GM21360 (cell line): ENCODE measurements around the gene STIM1.

ENCODE experiments used
- ATAC-seq: cut with Tn5 transposase; IDR thresholded peaks from one replicate; pipeline ENCODE4 v1.9.1; 2021; ENCODE audit warnings: mild to moderate bottlenecking, moderate library complexity; ENCODE audit not compliant: unreplicated experiment

The STIM1 gene

DNA sequence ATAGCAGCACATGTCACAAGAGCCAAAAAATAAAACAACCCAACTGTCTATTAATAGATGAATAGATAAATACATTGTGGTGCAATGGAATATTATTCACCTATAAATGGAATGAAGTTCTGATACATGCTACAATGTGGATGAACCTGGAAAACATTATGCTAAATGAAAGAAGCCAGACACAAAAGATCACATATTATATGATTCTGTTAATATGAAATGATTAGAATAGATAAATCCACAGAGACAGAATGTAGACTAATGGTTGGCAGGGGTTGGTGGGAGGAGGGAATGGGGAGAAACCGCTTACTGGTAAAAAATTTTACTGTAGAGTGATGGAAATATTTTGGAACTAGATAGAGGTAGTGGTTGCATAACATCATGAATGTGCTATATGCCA lies 206.2 kb downstream of the STIM1 start:
- no peak for ATAC-seq

DNA sequence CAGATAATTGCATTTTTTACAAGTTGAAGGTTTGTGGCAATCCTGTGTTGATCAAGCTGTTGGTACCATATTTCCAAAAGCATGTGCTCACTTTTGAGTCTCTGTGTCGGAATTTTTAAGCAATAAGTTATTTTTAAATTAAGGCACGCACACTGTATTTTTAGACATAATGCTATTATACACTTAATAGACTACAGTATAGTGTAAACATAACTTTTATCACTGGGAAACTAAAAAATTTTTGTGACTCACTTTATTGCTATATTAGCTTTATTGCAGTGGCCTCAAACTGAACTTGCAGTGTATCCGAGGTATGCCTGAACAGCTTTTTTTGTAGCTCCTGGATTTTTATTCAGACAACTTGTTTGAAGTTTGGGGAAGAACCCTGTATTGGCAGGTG lies 207.9 kb downstream of the STIM1 start:
- ATAC-seq = no peak

GRCh38 chr11:4064278-4064955 lies 209.0 kb downstream of the STIM1 start:
- no peak for ATAC-seq

DNA sequence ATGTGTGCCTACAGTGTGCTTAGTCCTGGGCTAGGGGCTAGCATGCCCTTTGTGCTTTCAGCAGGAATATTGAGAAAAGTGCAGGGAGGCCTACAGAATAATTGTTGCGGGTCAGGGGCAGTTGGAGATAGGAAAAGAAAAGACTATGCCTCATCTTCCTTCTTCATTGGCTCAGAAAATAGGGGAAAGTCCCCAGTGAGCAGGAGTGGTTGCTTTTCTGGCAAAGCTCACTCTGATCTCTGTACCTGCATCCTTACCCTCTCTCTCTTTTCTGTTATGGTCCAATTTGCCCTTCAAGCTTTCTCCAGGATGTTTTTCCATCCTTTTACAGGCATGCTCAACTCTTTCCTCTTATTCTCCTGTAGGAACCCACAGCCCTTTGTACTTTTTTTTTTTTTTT lies 209.6 kb downstream of the STIM1 start:
- no peak for ATAC-seq

DNA sequence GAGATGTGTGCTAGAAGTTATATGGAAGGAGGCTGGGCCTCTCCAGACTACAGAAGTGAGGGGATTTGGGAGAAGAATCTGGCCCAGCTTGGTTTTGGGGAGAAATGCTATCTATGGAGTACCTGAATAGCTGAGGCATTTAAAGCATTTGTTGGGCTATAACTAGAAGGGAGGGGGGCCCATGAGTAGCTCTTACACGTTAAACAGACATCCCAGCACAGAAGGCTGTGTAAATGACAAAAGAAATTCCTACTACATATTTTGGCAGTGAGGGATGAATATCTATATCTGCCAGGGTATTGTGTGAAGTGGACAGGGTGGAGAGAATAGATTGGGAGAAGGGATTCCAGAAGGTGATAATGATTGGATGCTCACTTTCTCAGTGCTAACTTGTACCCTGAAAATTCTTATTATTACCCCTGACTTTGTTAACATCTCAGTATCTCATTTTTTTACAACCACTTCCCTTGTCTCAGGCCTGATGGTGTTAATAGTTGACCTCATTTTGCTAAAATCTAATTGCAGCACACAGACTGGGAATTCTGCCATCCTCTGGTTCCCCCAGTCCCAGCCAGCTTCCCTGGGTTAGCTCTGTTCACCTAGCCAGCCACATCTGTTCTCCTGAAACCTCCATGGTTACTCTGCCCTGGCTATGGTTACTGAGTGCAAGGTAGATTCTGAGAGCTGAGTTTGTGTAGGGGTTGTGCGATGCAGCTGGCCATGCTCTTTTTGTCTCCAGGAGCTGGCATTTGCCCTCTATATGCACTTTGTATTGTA lies 210.3 kb downstream of the STIM1 start:
- no peak for ATAC-seq

DNA sequence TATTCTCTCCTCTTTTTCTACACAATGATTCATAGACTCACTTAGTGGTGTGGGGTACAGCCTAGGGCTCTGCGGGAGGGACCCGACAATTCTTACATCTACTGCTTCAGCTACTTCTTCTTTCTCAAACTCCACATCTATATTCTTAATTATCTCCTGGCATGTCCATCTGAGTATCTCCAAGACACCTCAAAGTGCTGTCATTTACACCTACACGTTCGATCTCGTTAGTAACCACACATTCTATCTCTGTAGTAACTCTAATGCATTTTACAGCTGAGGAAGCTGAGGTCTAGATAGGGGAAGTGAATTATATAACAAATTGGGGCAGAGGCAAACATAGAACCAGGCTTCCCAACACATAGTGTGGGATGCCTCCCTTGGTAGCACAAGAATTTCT lies 211.4 kb downstream of the STIM1 start:
- ATAC-seq = no peak

- ATAC-seq = no peak
Observed at GRCh38 chr11:4068962-4069361, 213.5 kb downstream of the STIM1 start.

GRCh38 chr11:4071325-4071724 lies 215.9 kb downstream of the STIM1 start:
- no peak for ATAC-seq

DNA sequence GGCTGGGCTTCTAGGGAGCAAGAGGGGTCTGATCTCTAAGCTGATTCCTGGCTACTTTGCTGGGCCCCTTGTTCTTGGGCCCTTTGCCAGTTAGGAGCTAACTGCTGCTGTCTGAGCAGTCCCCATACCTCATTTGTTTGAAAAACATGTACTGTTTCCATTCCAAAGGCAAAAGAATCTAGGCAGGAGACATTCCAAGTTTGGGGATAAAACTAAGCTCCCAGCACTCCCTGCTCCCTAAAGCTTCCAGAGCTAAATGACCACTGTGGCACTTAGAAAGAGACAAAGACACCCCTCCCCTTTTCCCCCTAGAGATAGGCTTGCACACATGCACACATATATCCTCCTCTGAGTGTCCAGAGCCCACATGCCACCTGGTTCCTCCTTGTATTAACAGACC lies 216.4 kb downstream of the STIM1 start:
- ATAC-seq = no peak

GRCh38 chr11:4072668-4073285 lies 217.3 kb downstream of the STIM1 start:
- no peak for ATAC-seq

GRCh38 chr11:4074266-4074665 lies 218.8 kb downstream of the STIM1 start:
- no peak for ATAC-seq

DNA sequence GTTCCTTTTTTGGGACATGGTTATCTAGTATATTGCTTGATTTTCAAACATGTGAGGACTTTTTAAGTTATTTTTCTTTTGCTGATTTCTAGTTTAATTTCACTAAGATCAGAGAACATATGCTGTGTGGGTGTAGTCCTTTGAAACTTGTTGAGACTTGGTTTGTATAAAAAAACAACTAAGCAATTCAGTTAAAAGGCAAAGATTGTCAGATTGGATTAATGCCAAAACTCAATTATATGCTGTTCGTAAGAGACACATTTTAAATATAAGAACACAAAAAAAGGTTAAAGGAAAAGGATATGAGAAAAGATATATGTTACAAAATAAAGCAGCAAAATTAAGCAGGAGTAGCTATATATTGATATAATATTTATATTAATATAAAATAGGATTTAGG lies 221.3 kb downstream of the STIM1 start:
- no peak for ATAC-seq

GRCh38 chr11:4083198-4083597 lies 227.7 kb downstream of the STIM1 start:
- ATAC-seq = no peak

DNA sequence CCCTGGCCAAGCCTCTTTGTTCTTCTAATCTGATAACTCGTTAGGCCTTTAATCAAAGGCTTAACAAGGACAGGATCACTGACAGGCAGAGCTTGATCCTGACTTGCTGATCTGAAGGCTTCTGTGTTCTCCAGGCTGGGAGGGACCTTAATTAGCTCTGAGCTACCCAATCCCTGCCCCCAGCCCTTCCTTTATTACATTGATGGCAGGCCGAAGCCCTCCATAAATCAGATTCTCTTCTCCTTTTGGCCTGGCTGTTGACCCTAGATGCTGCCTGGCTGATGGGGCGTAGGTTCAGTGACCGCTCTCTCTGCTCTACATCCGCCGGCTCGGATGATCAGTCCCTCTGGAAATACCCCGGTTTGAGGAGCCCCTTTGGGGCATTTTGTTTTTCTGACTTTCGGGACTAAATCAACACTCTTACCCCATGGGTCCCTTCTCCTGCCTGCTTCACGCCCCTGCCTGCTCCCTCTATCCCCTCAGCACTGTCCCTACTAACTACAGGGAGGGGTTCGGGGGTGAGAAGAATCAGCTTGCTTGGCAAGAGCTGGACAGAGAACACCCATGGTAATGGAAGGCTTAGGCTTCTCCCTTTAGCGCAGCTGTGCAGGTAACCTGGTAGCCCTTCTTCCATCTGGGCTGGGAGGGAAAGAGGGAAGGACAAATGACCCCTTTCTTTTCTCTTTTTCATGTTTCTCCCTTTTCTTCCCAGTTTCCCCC lies 229.1 kb downstream of the STIM1 start:
- no peak for ATAC-seq

GRCh38 chr11:4085575-4085974 lies 230.1 kb downstream of the STIM1 start:
- ATAC-seq = no peak

GRCh38 chr11:4086575-4087353 lies 231.3 kb downstream of the STIM1 start:
- ATAC-seq = no peak

DNA sequence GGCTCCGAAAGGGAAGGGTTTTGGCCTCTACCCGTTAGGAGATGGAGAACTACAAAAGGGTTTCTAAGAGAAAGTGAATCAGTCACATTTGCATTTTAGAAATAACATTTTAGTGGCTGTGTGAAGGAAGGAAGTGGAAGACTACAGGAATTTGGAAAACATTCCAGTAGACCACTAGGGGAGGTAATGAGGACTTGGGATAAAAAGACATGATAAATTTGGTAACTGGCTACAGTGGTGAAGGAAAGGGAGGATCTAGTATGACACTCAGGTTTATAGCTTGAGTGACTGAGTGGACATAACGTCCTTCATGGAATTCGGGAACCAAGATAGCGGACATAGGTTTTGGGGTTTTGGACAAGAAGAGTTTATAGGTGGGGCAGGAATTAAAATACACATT lies 232.1 kb downstream of the STIM1 start:
- no peak for ATAC-seq

- ATAC-seq = no peak
Observed at GRCh38 chr11:4090258-4090657, 234.8 kb downstream of the STIM1 start.

- ATAC-seq = no peak
Observed at GRCh38 chr11:4092026-4092425, 236.6 kb downstream of the STIM1 start.

DNA sequence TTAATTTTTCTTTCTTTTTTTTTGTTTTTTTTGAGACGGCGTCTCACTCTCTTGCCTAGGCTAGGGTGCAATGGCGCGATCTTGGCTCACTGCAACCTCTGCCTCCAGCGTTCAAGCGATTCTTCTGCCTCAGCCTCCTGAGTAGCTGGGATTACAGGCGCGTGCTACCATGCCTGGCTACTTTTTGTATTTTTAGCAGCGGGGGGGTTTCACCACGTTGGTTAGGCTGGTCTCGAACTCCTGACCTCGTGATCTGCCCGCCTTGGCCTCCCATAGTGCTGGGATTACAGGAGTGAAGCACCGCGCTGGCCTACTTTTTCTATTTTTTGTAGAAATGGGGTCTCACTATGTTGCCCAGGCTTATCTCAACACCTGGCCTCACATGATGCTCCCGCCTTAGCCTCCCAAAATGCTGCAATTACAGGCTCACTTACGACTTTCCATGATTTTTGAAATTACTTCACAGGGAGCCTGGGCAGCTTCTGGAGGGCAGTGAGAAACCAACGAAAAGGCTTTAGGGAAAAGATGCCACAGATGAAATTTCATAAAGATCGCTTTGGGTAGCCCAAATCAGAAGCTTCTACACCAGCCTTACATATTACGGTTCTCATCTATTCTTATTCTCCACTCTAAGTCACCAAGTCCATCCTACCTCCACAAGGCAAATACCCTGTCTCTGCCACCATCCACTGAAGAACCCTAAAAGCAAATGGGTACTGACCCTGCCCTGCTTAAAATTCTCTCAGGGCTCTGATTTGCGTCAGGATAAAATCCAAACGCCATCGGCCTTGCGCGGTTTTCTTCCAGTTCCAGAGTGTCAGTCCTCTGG lies 238.3 kb downstream of the STIM1 start:
- ATAC-seq = no peak
